HEK293 (cell line): Measurements from ENCODE around the gene KRT32.
A peak's percentile ranks its signal among the peaks of the same experiment; 100 is the strongest.

Experiments used
- BCL6B ChIP-seq: fragments of 450-650 bp; formaldehyde crosslinking; IDR thresholded peaks from 2 replicates; pipeline ENCODE4 v1.5.1; 2017; ENCODE audit warnings: missing biosample characterization, missing genetic modification characterization
- ELK4 ChIP-seq: IDR thresholded peaks from 2 replicates; pipeline ENCODE4 v1.6.1; 2011; ENCODE audit warnings: mild to moderate bottlenecking, low read depth, low read length, borderline replicate concordance
- FEZF1 ChIP-seq: fragments of 450-650 bp; formaldehyde crosslinking; IDR thresholded peaks from 2 replicates; pipeline ENCODE4 v1.5.1; 2016; ENCODE audit warnings: missing biosample characterization, missing genetic modification characterization
- GLI2 ChIP-seq: fragments of 450-650 bp; formaldehyde crosslinking; IDR thresholded peaks from 2 replicates; pipeline ENCODE4; 2017; ENCODE audit warnings: missing biosample characterization, missing genetic modification characterization, low read depth, borderline replicate concordance
- GLIS1 ChIP-seq: fragments of 450-650 bp; formaldehyde crosslinking; IDR thresholded peaks from 2 replicates; pipeline ENCODE4 v1.5.1; 2016; ENCODE audit warnings: missing biosample characterization, missing genetic modification characterization
- HOXA7 ChIP-seq: sonication (generic); formaldehyde crosslinking; IDR thresholded peaks from 2 replicates; pipeline ENCODE4 v1.8.1; 2022; ENCODE audit warnings: missing genetic modification reagents, borderline replicate concordance
- MZF1 ChIP-seq: fragments of 450-650 bp; formaldehyde crosslinking; IDR thresholded peaks from 2 replicates; pipeline ENCODE4 v1.5.1; 2017; ENCODE audit warnings: missing biosample characterization, missing genetic modification characterization, borderline replicate concordance
- OSR2 ChIP-seq: fragments of 450-650 bp; formaldehyde crosslinking; IDR thresholded peaks from 2 replicates; pipeline ENCODE4 v1.5.1; 2016; ENCODE audit warnings: missing biosample characterization, missing genetic modification characterization
- PATZ1 ChIP-seq: fragments of 450-650 bp; formaldehyde crosslinking; IDR thresholded peaks from 2 replicates; pipeline ENCODE4 v1.5.1; 2016; ENCODE audit warnings: missing biosample characterization, missing genetic modification characterization
- SCRT1 ChIP-seq: fragments of 450-650 bp; formaldehyde crosslinking; IDR thresholded peaks from 2 replicates; pipeline ENCODE4 v1.5.1; 2016; ENCODE audit warnings: missing biosample characterization, missing genetic modification characterization, borderline replicate concordance
- ZBTB10 ChIP-seq: fragments of 450-650 bp; formaldehyde crosslinking; IDR thresholded peaks from 2 replicates; pipeline ENCODE4 v1.5.1; 2016; ENCODE audit warnings: missing biosample characterization, missing genetic modification characterization
- ZBTB17 ChIP-seq: fragments of 450-650 bp; formaldehyde crosslinking; IDR thresholded peaks from 2 replicates; pipeline ENCODE4 v1.5.1; 2016; ENCODE audit warnings: missing biosample characterization, missing genetic modification characterization
- ZFP69B ChIP-seq: fragments of 450-650 bp; formaldehyde crosslinking; IDR thresholded peaks from 2 replicates; pipeline ENCODE4 v1.5.1; 2016; ENCODE audit warnings: missing biosample characterization, missing genetic modification characterization
- ZIC2 ChIP-seq: fragments of 450-650 bp; formaldehyde crosslinking; IDR thresholded peaks from 2 replicates; pipeline ENCODE4 v1.5.1; 2016; ENCODE audit warnings: missing biosample characterization, missing genetic modification characterization
- ZNF26 ChIP-seq: fragments of 450-650 bp; formaldehyde crosslinking; IDR thresholded peaks from 2 replicates; pipeline ENCODE4 v1.5.1; 2016; ENCODE audit warnings: missing biosample characterization, missing genetic modification characterization
- ZNF623 ChIP-seq: fragments of 450-650 bp; formaldehyde crosslinking; IDR thresholded peaks from 2 replicates; pipeline ENCODE4 v1.5.1; 2016; ENCODE audit warnings: missing biosample characterization, missing genetic modification characterization
- ZNF777 ChIP-seq: fragments of 450-650 bp; formaldehyde crosslinking; IDR thresholded peaks from 2 replicates; pipeline ENCODE4 v1.5.1; 2017; ENCODE audit warnings: missing biosample characterization, missing genetic modification characterization, borderline replicate concordance
- TF ChIP-seq, protein P1 (sequence below): fragments of 450-650 bp; formaldehyde crosslinking; IDR thresholded peaks from 2 replicates; pipeline ENCODE4 v1.5.1; 2016; ENCODE audit warnings: missing biosample characterization, missing genetic modification characterization
- TF ChIP-seq, protein P2 (sequence below): fragments of 450-650 bp; formaldehyde crosslinking; IDR thresholded peaks from 2 replicates; pipeline ENCODE4 v1.5.1; 2016; ENCODE audit warnings: missing biosample characterization, missing genetic modification characterization

The KRT32 gene

GRCh38 chr17:41504246-41504977, 37.2 kb upstream of the KRT32 start (continued):
- TF ChIP-seq, protein P1, sequence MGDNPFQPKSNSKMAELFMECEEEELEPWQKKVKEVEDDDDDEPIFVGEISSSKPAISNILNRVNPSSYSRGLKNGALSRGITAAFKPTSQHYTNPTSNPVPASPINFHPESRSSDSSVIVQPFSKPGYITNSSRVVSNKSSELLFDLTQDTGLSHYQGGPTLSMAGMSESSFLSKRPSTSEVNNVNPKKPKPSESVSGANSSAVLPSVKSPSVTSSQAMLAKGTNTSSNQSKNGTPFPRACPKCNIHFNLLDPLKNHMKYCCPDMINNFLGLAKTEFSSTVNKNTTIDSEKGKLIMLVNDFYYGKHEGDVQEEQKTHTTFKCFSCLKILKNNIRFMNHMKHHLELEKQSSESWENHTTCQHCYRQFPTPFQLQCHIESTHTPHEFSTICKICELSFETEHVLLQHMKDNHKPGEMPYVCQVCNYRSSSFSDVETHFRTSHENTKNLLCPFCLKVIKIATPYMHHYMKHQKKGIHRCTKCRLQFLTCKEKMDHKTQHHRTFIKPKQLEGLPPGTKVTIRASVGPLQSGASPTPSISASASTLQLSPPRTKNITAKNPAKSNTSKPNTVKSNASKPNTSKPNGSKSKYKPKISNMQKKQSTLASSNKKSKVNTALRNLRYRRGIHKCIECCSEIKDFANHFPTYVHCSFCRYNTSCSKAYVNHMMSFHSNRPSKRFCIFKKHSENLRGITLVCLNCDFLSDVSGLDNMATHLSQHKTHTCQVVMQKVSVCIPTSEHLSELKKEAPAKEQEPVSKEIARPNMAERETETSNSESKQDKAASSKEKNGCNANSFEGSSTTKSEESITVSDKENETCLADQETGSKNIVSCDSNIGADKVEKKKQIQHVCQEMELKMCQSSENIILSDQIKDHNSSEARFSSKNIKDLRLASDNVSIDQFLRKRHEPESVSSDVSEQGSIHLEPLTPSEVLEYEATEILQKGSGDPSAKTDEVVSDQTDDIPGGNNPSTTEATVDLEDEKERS (tag by site-specific recombination): no peak
- TF ChIP-seq GLIS1 (tag by site-specific recombination): 0 out of 2 replicates have a peak, but pooled peaks have one; percentile 6
- TF ChIP-seq ZNF623: no peak
- no peak for TF ChIP-seq HOXA7
- 0 out of 2 replicates have a peak, but pooled peaks have one; percentile 23 for TF ChIP-seq PATZ1
- TF ChIP-seq ELK4: no peak
- peak; percentile 95 for TF ChIP-seq FEZF1 (tag by site-specific recombination)
- peak; percentile 37; the same call in 1 of the 2 replicates for TF ChIP-seq ZBTB17 (tag by site-specific recombination)
- no peak; the same call in 1 of the 2 replicates for TF ChIP-seq GLI2
- no peak for TF ChIP-seq ZBTB10
- no peak for TF ChIP-seq ZNF777 (tag by site-specific recombination)
- no peak for TF ChIP-seq ZNF26 (tag by site-specific recombination)
- TF ChIP-seq, protein P2, sequence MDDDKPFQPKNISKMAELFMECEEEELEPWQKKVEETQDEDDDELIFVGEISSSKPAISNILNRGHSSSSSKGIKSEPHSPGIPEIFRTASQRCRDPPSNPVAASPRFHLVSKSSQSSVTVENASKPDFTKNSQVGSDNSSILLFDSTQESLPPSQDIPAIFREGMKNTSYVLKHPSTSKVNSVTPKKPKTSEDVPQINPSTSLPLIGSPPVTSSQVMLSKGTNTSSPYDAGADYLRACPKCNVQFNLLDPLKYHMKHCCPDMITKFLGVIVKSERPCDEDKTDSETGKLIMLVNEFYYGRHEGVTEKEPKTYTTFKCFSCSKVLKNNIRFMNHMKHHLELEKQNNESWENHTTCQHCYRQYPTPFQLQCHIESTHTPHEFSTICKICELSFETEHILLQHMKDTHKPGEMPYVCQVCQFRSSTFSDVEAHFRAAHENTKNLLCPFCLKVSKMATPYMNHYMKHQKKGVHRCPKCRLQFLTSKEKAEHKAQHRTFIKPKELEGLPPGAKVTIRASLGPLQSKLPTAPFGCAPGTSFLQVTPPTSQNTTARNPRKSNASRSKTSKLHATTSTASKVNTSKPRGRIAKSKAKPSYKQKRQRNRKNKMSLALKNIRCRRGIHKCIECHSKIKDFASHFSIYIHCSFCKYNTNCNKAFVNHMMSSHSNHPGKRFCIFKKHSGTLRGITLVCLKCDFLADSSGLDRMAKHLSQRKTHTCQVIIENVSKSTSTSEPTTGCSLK (tag by site-specific recombination): no peak
- TF ChIP-seq SCRT1 (tag by site-specific recombination): no peak
- peak; percentile 69; the same call in 1 of the 2 replicates for TF ChIP-seq BCL6B
- TF ChIP-seq ZIC2 (tag by site-specific recombination): no peak
- peak; percentile 45; the same call in 1 of the 2 replicates for TF ChIP-seq ZFP69B (tag by site-specific recombination)
- TF ChIP-seq OSR2 (tag by site-specific recombination): peak; percentile 85
- no peak for TF ChIP-seq MZF1 (tag by site-specific recombination)
